ENCODE results near the gene KHDC3L.

The KHDC3L gene

GRCh38 chr6:73362358-73362757, at the start of gene KHDC3L:
Gene KHDC3L (plus strand): TSS chr6:73362658. CDS start chr6:73362730, 72 bp downstream.
- DNase-seq = no peak

- DNase-seq = no peak
Measured at GRCh38 chr6:73314577-73315492, 47.6 kb upstream of the KHDC3L start.

GRCh38 chr6:73323323-73323722, 39.1 kb upstream of the KHDC3L start:
- DNase-seq = no peak

GRCh38 chr6:73325656-73326055, 36.8 kb upstream of the KHDC3L start:
- DNase-seq = no peak

GRCh38 chr6:73328790-73329189, 33.7 kb upstream of the KHDC3L start:
- DNase-seq = no peak

- DNase-seq = no peak
Measured at GRCh38 chr6:73329201-73329600, 33.3 kb upstream of the KHDC3L start.

GRCh38 chr6:73339340-73339739, 23.1 kb upstream of the KHDC3L start:
- no peak for DNase-seq

- no peak for DNase-seq
Measured at GRCh38 chr6:73340048-73340447, 22.4 kb upstream of the KHDC3L start.

- no peak for DNase-seq
Measured at GRCh38 chr6:73341335-73341734, 21.1 kb upstream of the KHDC3L start.

- no peak for DNase-seq
Measured at GRCh38 chr6:73342174-73342573, 20.3 kb upstream of the KHDC3L start.

GRCh38 chr6:73343164-73343563, 19.3 kb upstream of the KHDC3L start:
- no peak for DNase-seq

- DNase-seq = no peak
Measured at GRCh38 chr6:73348550-73349204, 13.8 kb upstream of the KHDC3L start.

GRCh38 chr6:73349311-73349710, 13.1 kb upstream of the KHDC3L start:
- DNase-seq = no peak

- no peak for DNase-seq
Measured at GRCh38 chr6:73353636-73354593, 8.5 kb upstream of the KHDC3L start, which contains the start of gene DPPA5. Gene DPPA5 (minus strand): TSS chr6:73354276. CDS start chr6:73354225, 51 bp downstream.

GRCh38 chr6:73362869-73363536, 545 bp downstream of the KHDC3L start:
- DNase-seq = no peak

- DNase-seq = no peak
Measured at GRCh38 chr6:73363537-73363875, 1.0 kb downstream of the KHDC3L start.

GRCh38 chr6:73364121-73364520, 1.7 kb downstream of the KHDC3L start:
- no peak for DNase-seq

GRCh38 chr6:73364549-73364948, 2.1 kb downstream of the KHDC3L start:
- DNase-seq = no peak

- DNase-seq = no peak
Measured at GRCh38 chr6:73367761-73368355, 5.4 kb downstream of the KHDC3L start.

- no peak for DNase-seq
Measured at GRCh38 chr6:73368675-73369074, 6.2 kb downstream of the KHDC3L start.

- DNase-seq = no peak
Measured at GRCh38 chr6:73369157-73369556, 6.7 kb downstream of the KHDC3L start.

- no peak for DNase-seq
Measured at GRCh38 chr6:73369563-73369962, 7.1 kb downstream of the KHDC3L start, which contains the start of gene OOEP. Gene OOEP (minus strand): TSS chr6:73369897. CDS start chr6:73369792, 105 bp downstream.
